ENCODE results near the gene KSR1.

GRCh38 chr17:27591986-27592385, 135.7 kb downstream of the KSR1 start:
- TF ChIP-seq CTCF (IDR thresholded peaks at IDR 0.05) (no peak), ZFX (IDR thresholded peaks at IDR 0.05; ENCODE audit: borderline replicate concordance) (no peak)

Data from 22Rv1 (cell line).